Lung (tissue), 12 donors: Measurements from ENCODE around the gene BLVRA. TPM values are rescaled to one million over a fixed set of nuclear protein-coding genes. Genes with fewer than 3 reads are reported as not detected.

Source experiments
- ATAC-seq: fragments of 200-7000 bp; cut with Tn5 transposase; one replicate; pipeline ENCODE4 v1.9.1; 2020; ENCODE audit warnings: moderate number of reproducible peaks; ENCODE audit not compliant: insufficient read depth, low FRiP score
- DNase-seq, 3 donors: peaks; one replicate each; pipeline ENCODE4 v3.0.0-alpha.2; 2013 to 2017
- H3K27ac ChIP-seq, 2 donors: one replicate each; pipeline ENCODE4 v1.5.1; 2013; ENCODE audit warnings: mild to moderate bottlenecking in 2 of 2, moderate library complexity in 2 of 2, control low read depth in 1 of 2, inconsistent platforms in 1 of 2, low read depth in 1 of 2, low read length in 1 of 2
- H3K27me3 ChIP-seq, 3 donors: one replicate each; pipeline ENCODE4 v1.5.1; 2013; ENCODE audit warnings: low read length in 2 of 3; ENCODE audit not compliant: control insufficient read depth in 3 of 3, insufficient read depth in 3 of 3
- H3K36me3 ChIP-seq, 4 donors: one replicate each; pipeline ENCODE4 v1.5.1; 2013; ENCODE audit warnings: low read length in 4 of 4, mild to moderate bottlenecking in 1 of 4, moderate library complexity in 1 of 4; ENCODE audit not compliant: control insufficient read depth in 4 of 4, insufficient read depth in 4 of 4
- H3K4me1 ChIP-seq, 5 donors: one replicate each; pipeline ENCODE4 v1.5.1; 2013; ENCODE audit warnings: low read length in 5 of 5, mild to moderate bottlenecking in 2 of 5, moderate library complexity in 1 of 5; ENCODE audit not compliant: control insufficient read depth in 5 of 5, insufficient read depth in 5 of 5
- H3K4me3 ChIP-seq: one replicate; pipeline ENCODE4 v1.5.1; 2013; ENCODE audit warnings: mild to moderate bottlenecking, control low read depth, moderate library complexity
- H3K9ac ChIP-seq, 2 donors: one replicate each; pipeline ENCODE4 v1.5.1; 2013; ENCODE audit warnings: low read length in 2 of 2, control low read depth in 1 of 2; ENCODE audit not compliant: insufficient read depth in 1 of 2
- H3K9me3 ChIP-seq, 4 donors: one replicate each; pipeline ENCODE4 v1.5.1; 2013; ENCODE audit warnings: low read length in 3 of 4, mild to moderate bottlenecking in 1 of 4, moderate library complexity in 1 of 4; ENCODE audit not compliant: control insufficient read depth in 4 of 4, insufficient read depth in 3 of 4
- WGBS, 2 donors: extraction: QIAGEN DNeasy Blood & Tissue Kit; methylation state at CpG; one replicate each; pipeline ENCODE4 v1.1.7; 2013; 5-methylcytosine and 5-hydroxymethylcytosine counted together
- polyA plus RNA-seq, 2 donors: library from polyadenylated mRNA; stranded (reverse); fragments of 200-250 nt; gene quantifications; one replicate each; pipeline ENCODE4 v1.2.1, GENCODE V29; 2013
- total RNA-seq, 2 donors: library from RNA; depleted of rRNA in 1 of 2; stranded (reverse); fragments of >200 nt in 1 of 2; gene quantifications; one replicate each; pipeline ENCODE4 v1.2.1, GENCODE V29; 2014 to 2021
- TF ChIP-seq, protein P1 (sequence below): IDR thresholded peaks from 2 replicates; pipeline ENCODE4 v1.5.1; 2012; ENCODE audit warnings: mild to moderate bottlenecking; ENCODE audit errors: control extremely low read depth, extremely low read depth
- donor health status: control.
- donor health status: control.
- donor health status: Bipolar disorder and iron deficiency.
- donor health status: healthy.
- donor health status: DM: yes; HTN: yes; CAD: no.

The BLVRA gene
- total and polyA plus RNA-seq, 4 donors: 25.9 to 143 (median 97.1) TPM

DNA sequence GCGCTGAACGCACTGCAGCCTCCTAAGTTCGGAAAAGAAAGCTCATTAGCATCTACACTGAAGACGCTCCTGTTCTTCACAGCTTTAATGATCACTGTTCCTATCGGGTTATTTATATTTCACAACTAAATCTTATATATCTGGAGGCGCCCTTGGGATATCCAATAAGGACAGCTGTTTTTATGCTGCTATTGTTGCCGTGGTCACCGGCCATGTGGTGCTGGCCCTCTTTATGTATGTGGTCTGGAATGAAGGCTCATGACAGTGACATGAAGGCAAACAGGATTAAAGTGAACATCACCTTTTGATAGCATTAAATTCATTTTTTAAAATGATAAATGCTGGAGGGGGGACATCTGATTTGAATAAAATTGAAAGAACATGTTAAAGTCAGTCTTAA lies 8.8 kb downstream of the BLVRA start:
- TF ChIP-seq, protein P1, sequence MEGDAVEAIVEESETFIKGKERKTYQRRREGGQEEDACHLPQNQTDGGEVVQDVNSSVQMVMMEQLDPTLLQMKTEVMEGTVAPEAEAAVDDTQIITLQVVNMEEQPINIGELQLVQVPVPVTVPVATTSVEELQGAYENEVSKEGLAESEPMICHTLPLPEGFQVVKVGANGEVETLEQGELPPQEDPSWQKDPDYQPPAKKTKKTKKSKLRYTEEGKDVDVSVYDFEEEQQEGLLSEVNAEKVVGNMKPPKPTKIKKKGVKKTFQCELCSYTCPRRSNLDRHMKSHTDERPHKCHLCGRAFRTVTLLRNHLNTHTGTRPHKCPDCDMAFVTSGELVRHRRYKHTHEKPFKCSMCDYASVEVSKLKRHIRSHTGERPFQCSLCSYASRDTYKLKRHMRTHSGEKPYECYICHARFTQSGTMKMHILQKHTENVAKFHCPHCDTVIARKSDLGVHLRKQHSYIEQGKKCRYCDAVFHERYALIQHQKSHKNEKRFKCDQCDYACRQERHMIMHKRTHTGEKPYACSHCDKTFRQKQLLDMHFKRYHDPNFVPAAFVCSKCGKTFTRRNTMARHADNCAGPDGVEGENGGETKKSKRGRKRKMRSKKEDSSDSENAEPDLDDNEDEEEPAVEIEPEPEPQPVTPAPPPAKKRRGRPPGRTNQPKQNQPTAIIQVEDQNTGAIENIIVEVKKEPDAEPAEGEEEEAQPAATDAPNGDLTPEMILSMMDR: no peak
- DNase-seq: peak in 1 of 3 donors; percentile 10
- Histone ChIP-seq H3K4me1 (peaks cover 0 to 8% (median 0%) of the 10 kb centered on the region in 5 donors), H3K36me3 (peaks cover 0 to 8% (median 7%) of the 10 kb centered on the region in 4 donors), H3K27ac (no peak overlapping the region), H3K27me3 (no peaks in the 10 kb centered on the region), H3K9ac (no peak overlapping the region), H3K9me3 (no peaks in the 10 kb centered on the region), H3K4me3 (no peak overlapping the region)
- ATAC-seq: no peak
- WGBS, 2 donors: 90 to 95% methylated on average over 8 of the region's 8 CpGs

DNA sequence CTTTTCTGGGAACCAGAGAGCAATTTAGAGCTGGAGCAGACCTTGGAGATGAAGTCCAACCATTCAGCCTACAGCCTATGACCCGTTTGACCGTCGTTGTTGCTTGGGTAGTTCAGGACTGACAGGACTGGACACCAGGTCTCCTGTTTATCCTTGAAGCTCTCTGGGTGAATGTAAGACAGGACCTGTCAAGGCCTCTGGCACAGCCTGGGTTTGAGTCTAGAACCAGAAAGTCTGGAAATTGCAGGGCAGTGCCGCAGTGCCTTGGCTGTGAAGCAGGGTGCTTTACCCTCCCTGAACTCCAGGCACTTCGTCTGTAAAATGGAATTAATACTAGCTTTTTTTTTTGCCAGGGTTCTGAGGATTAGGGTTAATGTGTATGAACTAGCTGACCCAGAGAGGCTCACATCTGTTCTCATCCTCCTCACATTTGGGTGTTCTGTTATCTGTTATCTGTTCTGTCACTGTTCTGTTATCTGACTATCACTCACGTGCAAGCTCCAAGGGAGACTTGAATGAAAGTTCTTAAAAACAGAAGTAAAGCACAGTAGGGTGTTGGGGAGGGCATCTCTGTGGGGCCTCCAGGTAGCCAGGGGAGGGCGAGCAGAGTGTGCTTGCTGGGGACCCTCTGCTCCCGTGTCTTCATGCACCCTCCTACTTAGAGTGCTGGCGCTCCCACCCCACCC lies 9.9 kb downstream of the BLVRA start:
- Histone ChIP-seq H3K36me3 (peaks cover 0 to 10% (median 7%) of the 10 kb centered on the region in 4 donors), H3K9ac (no peak overlapping the region), H3K27ac (no peak overlapping the region), H3K4me3 (no peak overlapping the region), H3K27me3 (no peaks in the 10 kb centered on the region), H3K4me1 (peaks cover 0 to 3% (median 0%) of the 10 kb centered on the region in 5 donors), H3K9me3 (no peaks in the 10 kb centered on the region)
- DNase-seq (no peak), ATAC-seq (no peak)
- TF ChIP-seq, protein P1: no peak
- 84 to 91% methylated on average over 9 of the region's 9 CpGs for WGBS, 2 donors

DNA sequence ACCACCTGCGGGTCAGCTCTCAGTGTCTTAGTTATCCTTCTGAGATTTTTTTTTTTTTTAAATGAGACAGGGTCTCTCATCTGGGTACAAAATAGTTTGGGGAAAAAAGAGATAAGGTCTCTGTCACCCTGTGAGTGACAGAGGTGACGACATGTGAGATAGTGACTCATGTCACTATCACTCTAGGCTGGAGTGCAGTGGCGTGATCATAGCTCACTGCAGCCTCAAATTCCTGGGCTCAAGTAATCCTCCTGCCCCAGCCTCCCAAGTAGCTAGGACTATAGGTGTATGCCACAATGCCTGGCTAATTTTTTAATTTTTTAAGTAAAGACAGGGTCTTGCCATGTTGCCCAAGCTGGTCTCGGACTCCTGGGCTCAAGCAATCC lies 10.4 kb downstream of the BLVRA start:
- ATAC-seq (no peak), DNase-seq (no peak)
- Histone ChIP-seq H3K9me3 (no peaks in the 10 kb centered on the region), H3K27ac (no peak overlapping the region), H3K4me3 (no peak overlapping the region), H3K27me3 (no peaks in the 10 kb centered on the region), H3K9ac (no peak overlapping the region), H3K4me1 (peaks cover 0 to 2% (median 0%) of the 10 kb centered on the region in 5 donors), H3K36me3 (peaks cover 0 to 10% (median 7%) of the 10 kb centered on the region in 4 donors)
- WGBS, 2 donors: 86 to 90% methylated on average over 4 of the region's 4 CpGs
- TF ChIP-seq, protein P1: no peak

DNA sequence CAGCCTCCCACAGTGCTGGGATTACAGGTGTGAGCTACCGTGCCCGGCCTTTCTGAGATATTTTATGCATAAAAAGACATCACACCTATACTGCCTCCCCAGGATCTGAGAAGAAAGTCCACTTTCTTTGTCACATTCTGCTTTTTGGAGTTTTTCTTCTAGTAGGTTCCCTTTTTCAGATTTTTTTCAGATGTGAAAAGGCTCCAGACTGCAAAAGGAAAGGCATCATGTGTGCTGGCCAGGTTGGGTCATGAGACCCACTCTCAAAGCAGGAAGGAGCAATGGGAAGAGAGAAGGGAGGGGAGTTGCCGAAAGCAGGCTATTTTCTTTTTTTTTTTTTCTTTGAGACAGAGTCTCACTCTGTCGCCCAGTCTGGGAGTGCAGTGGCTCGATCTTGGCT lies 10.8 kb downstream of the BLVRA start:
- no peak for DNase-seq
- no peak overlapping the region for H3K9ac ChIP-seq
- ATAC-seq: no peak
- H3K27me3 ChIP-seq: no peaks in the 10 kb centered on the region
- TF ChIP-seq, protein P1: no peak
- 67 to 85% methylated on average over 5 of the region's 5 CpGs for WGBS, 2 donors
- H3K27ac ChIP-seq: no peak overlapping the region
- no peak overlapping the region for H3K4me3 ChIP-seq
- peaks cover 0 to 2% (median 0%) of the 10 kb centered on the region in 5 donors for H3K4me1 ChIP-seq
- H3K9me3 ChIP-seq: no peaks in the 10 kb centered on the region
- peaks cover 0 to 10% (median 7%) of the 10 kb centered on the region in 4 donors for H3K36me3 ChIP-seq
